GM06990 (cell line): ENCODE data around the gene DCLK3.
A peak's percentile ranks its signal among the peaks of the same experiment; 100 is the strongest.

Source experiments
- DNase-seq: peaks from one replicate; pipeline ENCODE4 v3.0.0-alpha.2; 2011; ENCODE audit not compliant: insufficient read length; ENCODE audit errors: extremely low read depth
- H3K27me3 ChIP-seq: replicated peaks from 2 replicates; pipeline ENCODE4 v1.6.0; 2011; ENCODE audit warnings: low read length; ENCODE audit not compliant: control insufficient read depth, insufficient read depth
- H3K36me3 ChIP-seq: 2 replicates; pipeline ENCODE4 v1.5.1; 2011; ENCODE audit warnings: low read length; ENCODE audit not compliant: control insufficient read depth, insufficient read depth
- H3K4me3 ChIP-seq: replicated peaks from 2 replicates; pipeline ENCODE4 v1.5.1; 2011; ENCODE audit warnings: low read depth, mild to moderate bottlenecking, control low read depth, low read length
- CTCF ChIP-seq: IDR thresholded peaks from 2 replicates; pipeline ENCODE4 v1.5.1; 2011; ENCODE audit warnings: low read length, control low read depth, mild to moderate bottlenecking, inconsistent platforms; ENCODE audit not compliant: insufficient read depth, poor library complexity, severe bottlenecking

Gene DCLK3

GRCh38 chr3:36792342-36792741 lies 28.0 kb upstream of the DCLK3 start:
- peak; percentile 68 for TF ChIP-seq CTCF
- DNase-seq, result no peak
- Histone ChIP-seq H3K27me3 (no peaks in the 10 kb centered on the region), H3K4me3 (no peak overlapping the region), H3K36me3 (no peaks in the 10 kb centered on the region)

GRCh38 chr3:36790765-36791164 lies 26.4 kb upstream of the DCLK3 start:
- no peak for DNase-seq
- Histone ChIP-seq H3K27me3 (no peaks in the 10 kb centered on the region), H3K4me3 (no peak overlapping the region), H3K36me3 (no peaks in the 10 kb centered on the region)
- no peak for TF ChIP-seq CTCF

GRCh38 chr3:36786921-36787890 lies 22.9 kb upstream of the DCLK3 start:
- Histone ChIP-seq H3K27me3 (no peaks in the 10 kb centered on the region), H3K36me3 (no peaks in the 10 kb centered on the region), H3K4me3 (no peak overlapping the region)
- no peak for DNase-seq
- no peak for TF ChIP-seq CTCF

GRCh38 chr3:36784138-36784635 lies 19.8 kb upstream of the DCLK3 start:
- TF ChIP-seq CTCF, result no peak
- H3K36me3 ChIP-seq, result no peaks in the 10 kb centered on the region
- H3K27me3 ChIP-seq, result no peaks in the 10 kb centered on the region
- no peak for DNase-seq
- no peak overlapping the region for H3K4me3 ChIP-seq

GRCh38 chr3:36777424-36778218 lies 13.3 kb upstream of the DCLK3 start:
- TF ChIP-seq CTCF, result no peak
- H3K27me3 ChIP-seq, result no peaks in the 10 kb centered on the region; the same call in 1 of the 2 replicates

More at GRCh38 chr3:36777424-36778218, 13.3 kb upstream of the DCLK3 start:
- DNase-seq, result no peak
- Histone ChIP-seq H3K4me3 (no peak overlapping the region), H3K36me3 (no peaks in the 10 kb centered on the region)
